WERI-Rb-1 (cell line): ENCODE measurements around the gene RIMBP2.

ENCODE experiments used
- DNase-seq: peaks from one replicate; pipeline ENCODE4 v3.0.0-alpha.2; 2020
- H3K27ac ChIP-seq: fragments of 250-450 bp; sonication (Bioruptor Pico); 2 replicates; pipeline ENCODE4 v1.5.1; 2020; ENCODE audit warnings: mild to moderate bottlenecking, moderate library complexity
- H3K27me3 ChIP-seq: fragments of 250-450 bp; sonication (Bioruptor Pico); 2 replicates; pipeline ENCODE4 v1.5.1; 2021; ENCODE audit warnings: mild to moderate bottlenecking, low read depth, moderate library complexity; ENCODE audit not compliant: insufficient read depth, severe bottlenecking
- H3K36me3 ChIP-seq: fragments of 250-450 bp; sonication (Bioruptor Pico); 2 replicates; pipeline ENCODE4 v1.5.1; 2020; ENCODE audit warnings: mild to moderate bottlenecking, moderate library complexity
- H3K4me3 ChIP-seq: 2 replicates; pipeline ENCODE4 v1.5.1; 2011; ENCODE audit warnings: low read depth, mild to moderate bottlenecking, control low read depth, low read length
- H3K9me3 ChIP-seq: fragments of 250-450 bp; sonication (Bioruptor Pico); 2 replicates; pipeline ENCODE4 v1.5.1; 2021; ENCODE audit warnings: mild to moderate bottlenecking, moderate library complexity; ENCODE audit not compliant: severe bottlenecking
- CTCF ChIP-seq: IDR thresholded peaks from 2 replicates; pipeline ENCODE4 v1.5.1; 2011; ENCODE audit warnings: low read depth, mild to moderate bottlenecking, control low read depth, inconsistent platforms, low read length

Gene RIMBP2

GRCh38 chr12:130611026-130611905 is 104.8 kb downstream of the RIMBP2 start:
- Histone ChIP-seq H3K4me3 (no peak overlapping the region), H3K27me3 (no peaks in the 10 kb centered on the region), H3K27ac (no peak overlapping the region), H3K36me3 (no peaks in the 10 kb centered on the region), H3K9me3 (no peaks in the 10 kb centered on the region)
- TF ChIP-seq CTCF = no peak
- no peak for DNase-seq

DNA sequence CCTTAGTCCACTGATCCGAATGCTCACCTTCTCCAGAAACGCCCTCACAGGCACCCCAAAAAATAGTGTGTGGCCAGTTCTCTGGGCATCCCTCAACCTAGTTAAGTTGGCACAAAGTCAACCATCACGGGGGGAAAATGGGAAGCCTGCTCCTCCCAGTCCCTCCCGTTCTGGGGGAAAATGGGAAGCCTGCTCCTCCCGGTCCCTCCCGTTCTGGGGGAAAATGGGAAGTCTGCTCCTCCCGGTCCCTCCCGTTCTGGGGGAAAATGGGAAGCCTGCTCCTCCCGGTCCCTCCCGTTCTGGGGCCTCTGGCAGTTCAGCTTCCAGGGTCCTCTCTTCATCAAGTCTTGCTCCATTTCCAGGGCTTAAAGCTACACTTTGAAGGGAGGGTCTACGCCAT is 106.1 kb downstream of the RIMBP2 start:
- no peaks in the 10 kb centered on the region for H3K9me3 ChIP-seq
- no peaks in the 10 kb centered on the region for H3K36me3 ChIP-seq
- no peak for DNase-seq
- H3K27me3 ChIP-seq = no peaks in the 10 kb centered on the region
- no peak overlapping the region for H3K4me3 ChIP-seq
- TF ChIP-seq CTCF = no peak
- no peak overlapping the region for H3K27ac ChIP-seq

- H3K27ac ChIP-seq = no peak overlapping the region
- H3K27me3 ChIP-seq = no peaks in the 10 kb centered on the region
- TF ChIP-seq CTCF = no peak
Observed at GRCh38 chr12:130608831-130609230, 107.3 kb downstream of the RIMBP2 start.

GRCh38 chr12:130608132-130608531 is 108.0 kb downstream of the RIMBP2 start:
- H3K27ac ChIP-seq = no peak overlapping the region

More at GRCh38 chr12:130608831-130609230, 107.3 kb downstream of the RIMBP2 start:
- Histone ChIP-seq H3K4me3 (no peak overlapping the region), H3K36me3 (no peaks in the 10 kb centered on the region), H3K9me3 (no peaks in the 10 kb centered on the region)
- no peak for DNase-seq

GRCh38 chr12:130606231-130606630 is 109.9 kb downstream of the RIMBP2 start:
- TF ChIP-seq CTCF = no peak
- no peak overlapping the region for H3K4me3 ChIP-seq
- no peaks in the 10 kb centered on the region for H3K36me3 ChIP-seq
- H3K9me3 ChIP-seq = no peaks in the 10 kb centered on the region
- H3K27me3 ChIP-seq = no peaks in the 10 kb centered on the region
- H3K27ac ChIP-seq = no peak overlapping the region
- no peak for DNase-seq

More at GRCh38 chr12:130608132-130608531, 108.0 kb downstream of the RIMBP2 start:
- TF ChIP-seq CTCF = no peak
- Histone ChIP-seq H3K9me3 (no peaks in the 10 kb centered on the region), H3K27me3 (no peaks in the 10 kb centered on the region), H3K4me3 (no peak overlapping the region), H3K36me3 (no peaks in the 10 kb centered on the region)
- no peak for DNase-seq
